ENCODE results near the gene TXNDC5.

DNA sequence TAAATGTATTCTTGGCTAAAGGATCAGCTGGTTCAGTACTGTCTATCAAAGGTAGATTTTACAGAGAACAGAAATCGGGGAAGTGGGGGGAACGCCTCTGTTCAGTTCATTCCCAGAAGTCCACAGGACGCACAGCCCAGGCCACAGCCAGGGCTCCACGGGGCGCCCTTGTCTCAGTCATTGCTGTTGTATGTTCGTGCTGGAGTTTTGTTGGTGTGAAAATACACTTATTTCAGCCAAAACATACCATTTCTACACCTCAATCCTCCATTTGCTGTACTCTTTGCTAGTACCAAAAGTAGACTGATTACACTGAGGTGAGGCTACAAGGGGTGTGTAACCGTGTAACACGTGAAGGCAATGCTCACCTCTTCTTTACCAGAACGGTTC, 29.9 kb downstream of the TXNDC5 start:
- no peak for TF ChIP-seq POLR2A (IDR thresholded peaks at IDR 0.05)
- TF ChIP-seq, protein P1, sequence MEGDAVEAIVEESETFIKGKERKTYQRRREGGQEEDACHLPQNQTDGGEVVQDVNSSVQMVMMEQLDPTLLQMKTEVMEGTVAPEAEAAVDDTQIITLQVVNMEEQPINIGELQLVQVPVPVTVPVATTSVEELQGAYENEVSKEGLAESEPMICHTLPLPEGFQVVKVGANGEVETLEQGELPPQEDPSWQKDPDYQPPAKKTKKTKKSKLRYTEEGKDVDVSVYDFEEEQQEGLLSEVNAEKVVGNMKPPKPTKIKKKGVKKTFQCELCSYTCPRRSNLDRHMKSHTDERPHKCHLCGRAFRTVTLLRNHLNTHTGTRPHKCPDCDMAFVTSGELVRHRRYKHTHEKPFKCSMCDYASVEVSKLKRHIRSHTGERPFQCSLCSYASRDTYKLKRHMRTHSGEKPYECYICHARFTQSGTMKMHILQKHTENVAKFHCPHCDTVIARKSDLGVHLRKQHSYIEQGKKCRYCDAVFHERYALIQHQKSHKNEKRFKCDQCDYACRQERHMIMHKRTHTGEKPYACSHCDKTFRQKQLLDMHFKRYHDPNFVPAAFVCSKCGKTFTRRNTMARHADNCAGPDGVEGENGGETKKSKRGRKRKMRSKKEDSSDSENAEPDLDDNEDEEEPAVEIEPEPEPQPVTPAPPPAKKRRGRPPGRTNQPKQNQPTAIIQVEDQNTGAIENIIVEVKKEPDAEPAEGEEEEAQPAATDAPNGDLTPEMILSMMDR (IDR thresholded peaks at IDR 0.05): no peak

All from adrenal gland (tissue), 5 donors.